Measurements from ENCODE around the gene BTAF1.

Gene BTAF1

DNA sequence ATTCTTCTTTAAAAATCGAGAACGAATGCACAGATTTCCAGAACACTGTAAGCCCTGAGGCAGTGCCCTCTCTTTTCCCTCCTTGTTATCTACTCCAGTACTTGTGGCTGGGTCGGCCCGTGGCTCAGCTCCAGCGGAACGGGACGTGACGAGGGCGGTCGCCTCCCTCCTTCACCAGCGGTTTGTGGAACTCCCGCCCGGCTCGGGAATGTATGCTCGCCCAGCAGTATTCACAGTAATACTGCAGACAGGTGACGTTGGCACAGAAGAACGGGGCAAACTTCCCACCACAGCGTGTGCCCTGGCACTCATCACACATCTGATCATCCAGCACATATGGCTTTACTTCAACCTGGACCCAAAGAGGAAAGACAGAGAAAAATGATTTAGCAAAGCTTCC is 128.5 kb downstream of the BTAF1 start:
- Histone ChIP-seq H3K27me3 (ENCODE audit: insufficient read depth, low read length, poor library complexity) (no peaks in the 10 kb centered on the region), H3K27ac (ENCODE audit: low read length) (no peak overlapping the region), H3K79me2 (ENCODE audit: insufficient read depth, low read length) (no peaks in the 10 kb centered on the region), H3K4me1 (ENCODE audit: insufficient read depth, low read length) (peaks cover 6% of the 10 kb centered on the region; the same call in 1 of the 2 replicates), H3K9me3 (ENCODE audit: insufficient read depth, low read length, severe bottlenecking) (no peaks in the 10 kb centered on the region), H2AFZ (ENCODE audit: low read depth, low read length) (no peak overlapping the region), H3K4me2 (ENCODE audit: insufficient read depth, low read length) (no peak overlapping the region), H4K20me1 (ENCODE audit: insufficient read depth, low read length) (no peaks in the 10 kb centered on the region), H3K36me3 (ENCODE audit: insufficient read depth, low read length) (no peaks in the 10 kb centered on the region; the same call in 1 of the 2 replicates), H3K9ac (ENCODE audit: low read depth, low read length) (no peak overlapping the region), H3K4me3 (ENCODE audit: low read depth in 1 of 2, low read length in 2 of 2) (no peak overlapping the region)
- DNase-seq = no peak
- TF ChIP-seq, protein P1, sequence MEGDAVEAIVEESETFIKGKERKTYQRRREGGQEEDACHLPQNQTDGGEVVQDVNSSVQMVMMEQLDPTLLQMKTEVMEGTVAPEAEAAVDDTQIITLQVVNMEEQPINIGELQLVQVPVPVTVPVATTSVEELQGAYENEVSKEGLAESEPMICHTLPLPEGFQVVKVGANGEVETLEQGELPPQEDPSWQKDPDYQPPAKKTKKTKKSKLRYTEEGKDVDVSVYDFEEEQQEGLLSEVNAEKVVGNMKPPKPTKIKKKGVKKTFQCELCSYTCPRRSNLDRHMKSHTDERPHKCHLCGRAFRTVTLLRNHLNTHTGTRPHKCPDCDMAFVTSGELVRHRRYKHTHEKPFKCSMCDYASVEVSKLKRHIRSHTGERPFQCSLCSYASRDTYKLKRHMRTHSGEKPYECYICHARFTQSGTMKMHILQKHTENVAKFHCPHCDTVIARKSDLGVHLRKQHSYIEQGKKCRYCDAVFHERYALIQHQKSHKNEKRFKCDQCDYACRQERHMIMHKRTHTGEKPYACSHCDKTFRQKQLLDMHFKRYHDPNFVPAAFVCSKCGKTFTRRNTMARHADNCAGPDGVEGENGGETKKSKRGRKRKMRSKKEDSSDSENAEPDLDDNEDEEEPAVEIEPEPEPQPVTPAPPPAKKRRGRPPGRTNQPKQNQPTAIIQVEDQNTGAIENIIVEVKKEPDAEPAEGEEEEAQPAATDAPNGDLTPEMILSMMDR (IDR thresholded peaks at IDR 0.05; ENCODE audit: borderline replicate concordance, extremely low read depth, low read length, poor library complexity, severe bottlenecking) = no peak
- TF ChIP-seq EZH2 (IDR thresholded peaks at IDR 0.05; ENCODE audit: borderline replicate concordance, low read depth, low read length, severe bottlenecking) = no peak
- ATAC-seq (ENCODE audit: insufficient read depth, low read depth) = no peak

DNA sequence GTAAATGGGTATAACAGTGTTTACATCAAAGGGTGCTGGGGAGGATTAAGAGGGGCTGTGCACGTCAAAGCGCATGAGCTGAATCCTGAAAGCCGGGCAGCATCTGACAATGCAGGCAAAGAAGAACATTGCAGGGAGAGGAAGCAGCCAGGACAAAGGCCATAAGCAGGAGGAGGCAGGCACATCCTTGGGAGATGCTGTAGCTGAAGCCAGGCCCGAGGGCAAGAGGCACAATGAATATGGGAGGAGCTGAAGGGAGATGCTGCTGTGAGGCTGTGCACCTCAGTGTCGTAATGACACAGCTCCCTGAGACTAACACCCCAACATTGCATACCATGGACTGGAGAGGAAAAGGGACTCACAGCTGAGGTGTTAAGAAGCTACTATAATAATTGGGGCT is 129.2 kb downstream of the BTAF1 start:
- Histone ChIP-seq H3K9ac (ENCODE audit: low read depth, low read length) (no peak overlapping the region), H3K4me3 (ENCODE audit: low read depth in 1 of 2, low read length in 2 of 2) (no peak overlapping the region), H3K27me3 (ENCODE audit: insufficient read depth, low read length, poor library complexity) (no peaks in the 10 kb centered on the region), H3K27ac (ENCODE audit: low read length) (no peak overlapping the region), H2AFZ (ENCODE audit: low read depth, low read length) (no peak overlapping the region), H3K4me1 (ENCODE audit: insufficient read depth, low read length) (peaks cover 5% of the 10 kb centered on the region; the same call in 1 of the 2 replicates), H3K4me2 (ENCODE audit: insufficient read depth, low read length) (no peak overlapping the region), H3K36me3 (ENCODE audit: insufficient read depth, low read length) (no peaks in the 10 kb centered on the region; the same call in 1 of the 2 replicates), H3K9me3 (ENCODE audit: insufficient read depth, low read length, severe bottlenecking) (no peaks in the 10 kb centered on the region), H4K20me1 (ENCODE audit: insufficient read depth, low read length) (no peaks in the 10 kb centered on the region), H3K79me2 (ENCODE audit: insufficient read depth, low read length) (no peaks in the 10 kb centered on the region)
- DNase-seq (no peak), ATAC-seq (ENCODE audit: insufficient read depth, low read depth) (no peak)
- TF ChIP-seq, protein P1 (IDR thresholded peaks at IDR 0.05; ENCODE audit: borderline replicate concordance, extremely low read depth, low read length, poor library complexity, severe bottlenecking) = no peak
- TF ChIP-seq EZH2 (IDR thresholded peaks at IDR 0.05; ENCODE audit: borderline replicate concordance, low read depth, low read length, severe bottlenecking) = no peak

DNA sequence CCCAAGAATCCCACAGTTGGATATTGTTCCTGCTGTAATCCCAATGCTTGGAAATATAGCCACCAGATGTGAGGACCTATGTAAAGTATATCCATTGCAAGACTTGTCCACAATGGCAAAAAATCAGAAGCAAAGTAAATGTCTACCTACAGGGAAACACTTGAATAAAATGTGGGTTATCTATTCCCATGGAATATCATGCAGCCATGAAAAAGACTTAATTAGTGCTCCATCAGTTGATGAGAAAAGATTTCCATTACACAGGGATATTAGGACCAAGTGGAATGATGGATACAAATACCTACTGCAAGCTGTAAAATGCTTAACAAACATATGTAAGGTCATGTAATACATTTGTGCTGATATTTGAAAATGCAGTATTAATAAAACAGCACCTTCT is 131.2 kb downstream of the BTAF1 start:
- Histone ChIP-seq H3K4me1 (ENCODE audit: insufficient read depth, low read length) (no peaks in the 10 kb centered on the region), H3K4me3 (ENCODE audit: low read depth in 1 of 2, low read length in 2 of 2) (no peak overlapping the region), H3K79me2 (ENCODE audit: insufficient read depth, low read length) (no peaks in the 10 kb centered on the region), H2AFZ (ENCODE audit: low read depth, low read length) (no peak overlapping the region), H3K27ac (ENCODE audit: low read length) (no peak overlapping the region), H3K9me3 (ENCODE audit: insufficient read depth, low read length, severe bottlenecking) (no peaks in the 10 kb centered on the region), H3K4me2 (ENCODE audit: insufficient read depth, low read length) (no peak overlapping the region), H3K36me3 (ENCODE audit: insufficient read depth, low read length) (no peaks in the 10 kb centered on the region; the same call in 1 of the 2 replicates), H4K20me1 (ENCODE audit: insufficient read depth, low read length) (no peaks in the 10 kb centered on the region), H3K27me3 (ENCODE audit: insufficient read depth, low read length, poor library complexity) (no peaks in the 10 kb centered on the region), H3K9ac (ENCODE audit: low read depth, low read length) (no peak overlapping the region)
- no peak for DNase-seq
- TF ChIP-seq EZH2 (IDR thresholded peaks at IDR 0.05; ENCODE audit: borderline replicate concordance, low read depth, low read length, severe bottlenecking) = no peak
- TF ChIP-seq, protein P1 (IDR thresholded peaks at IDR 0.05; ENCODE audit: borderline replicate concordance, extremely low read depth, low read length, poor library complexity, severe bottlenecking) = no peak
- ATAC-seq (ENCODE audit: insufficient read depth, low read depth) = no peak

DNA sequence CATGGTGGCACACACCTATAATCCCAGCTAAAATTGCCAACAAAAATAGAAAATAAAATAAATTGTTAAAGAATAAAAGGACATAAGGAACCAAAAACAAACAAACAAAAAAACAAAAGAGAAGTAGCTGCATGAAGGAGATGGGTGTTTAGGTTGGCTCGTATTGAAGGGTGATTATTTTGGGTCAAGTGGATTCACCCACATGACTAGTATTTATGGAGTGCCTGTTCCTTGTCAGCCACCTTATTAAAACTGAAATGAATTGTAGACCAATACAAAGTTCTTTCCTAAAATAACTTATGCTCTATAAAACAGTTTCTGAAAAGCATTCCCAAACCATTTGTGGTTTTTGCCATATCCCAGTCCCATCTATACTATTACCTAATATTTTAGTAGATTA is 138.7 kb downstream of the BTAF1 start:
- Histone ChIP-seq H3K4me2 (ENCODE audit: insufficient read depth, low read length) (no peak overlapping the region), H4K20me1 (ENCODE audit: insufficient read depth, low read length) (no peaks in the 10 kb centered on the region), H2AFZ (ENCODE audit: low read depth, low read length) (no peak overlapping the region), H3K36me3 (ENCODE audit: insufficient read depth, low read length) (no peaks in the 10 kb centered on the region), H3K9ac (ENCODE audit: low read depth, low read length) (no peak overlapping the region), H3K79me2 (ENCODE audit: insufficient read depth, low read length) (no peaks in the 10 kb centered on the region), H3K27me3 (ENCODE audit: insufficient read depth, low read length, poor library complexity) (no peaks in the 10 kb centered on the region), H3K9me3 (ENCODE audit: insufficient read depth, low read length, severe bottlenecking) (no peaks in the 10 kb centered on the region), H3K27ac (ENCODE audit: low read length) (no peak overlapping the region), H3K4me3 (ENCODE audit: low read depth in 1 of 2, low read length in 2 of 2) (no peak overlapping the region), H3K4me1 (ENCODE audit: insufficient read depth, low read length) (no peaks in the 10 kb centered on the region)
- ATAC-seq (ENCODE audit: insufficient read depth, low read depth) = no peak
- DNase-seq = no peak
- TF ChIP-seq, protein P1 (IDR thresholded peaks at IDR 0.05; ENCODE audit: borderline replicate concordance, extremely low read depth, low read length, poor library complexity, severe bottlenecking) = no peak
- TF ChIP-seq EZH2 (IDR thresholded peaks at IDR 0.05; ENCODE audit: borderline replicate concordance, low read depth, low read length, severe bottlenecking) = no peak
